GM21381 (cell line): ENCODE data around the gene APOD.
"Not testable (repeated sequence)": the region's sequence is repeated elsewhere in the genome, so short reads cannot be mapped to it uniquely, and the experiment has no call there.

Source experiments
- ATAC-seq: cut with Tn5 transposase; IDR thresholded peaks from one replicate; pipeline ENCODE4 v1.9.1; 2021; ENCODE audit warnings: mild to moderate bottlenecking, moderate library complexity; ENCODE audit not compliant: unreplicated experiment

APOD gene

DNA sequence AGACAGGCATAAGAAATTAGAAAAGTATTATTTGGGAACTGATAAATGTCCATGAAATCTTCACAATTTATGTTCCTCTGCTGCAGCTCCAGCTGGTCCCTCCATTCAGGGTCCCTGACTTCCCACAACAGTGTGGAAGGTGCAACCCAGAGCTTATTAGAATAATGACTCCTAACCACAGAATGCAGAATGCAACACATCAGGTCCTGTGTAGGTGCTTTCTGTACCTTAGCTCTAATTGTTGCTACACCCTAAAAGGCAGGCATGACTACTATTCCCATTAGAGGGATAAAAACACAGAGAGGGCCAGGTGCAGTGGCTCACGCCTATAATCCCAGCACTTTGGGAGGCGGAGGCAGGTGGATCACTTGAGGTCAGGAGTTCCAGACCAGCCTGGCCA, 6.6 kb upstream of the APOD start:
- ATAC-seq = not testable (repeated sequence)

GRCh38 chr3:195589796-195590195, 6.1 kb upstream of the APOD start:
- not testable (repeated sequence) for ATAC-seq

- no peak for ATAC-seq
Measured at GRCh38 chr3:195587824-195588223, 4.1 kb upstream of the APOD start.

DNA sequence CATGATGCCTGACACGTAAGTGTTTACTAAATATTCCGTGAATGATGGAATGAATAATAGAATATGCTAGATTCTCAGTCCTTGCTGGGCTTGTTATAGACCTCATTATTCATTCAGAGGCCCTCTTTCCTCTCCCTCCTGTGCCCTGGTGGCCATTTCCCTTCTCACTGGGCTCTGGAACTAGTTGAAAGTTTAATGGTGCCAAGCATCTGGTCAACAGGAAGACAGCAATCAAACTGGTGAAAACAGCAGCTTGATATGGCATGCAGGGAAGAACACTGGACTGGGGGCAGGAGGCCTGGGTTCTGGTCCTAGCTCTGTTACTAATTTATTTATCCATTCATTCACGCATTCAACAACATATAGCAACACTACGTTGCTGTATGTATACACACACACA, 3.7 kb upstream of the APOD start:
- no peak for ATAC-seq

DNA sequence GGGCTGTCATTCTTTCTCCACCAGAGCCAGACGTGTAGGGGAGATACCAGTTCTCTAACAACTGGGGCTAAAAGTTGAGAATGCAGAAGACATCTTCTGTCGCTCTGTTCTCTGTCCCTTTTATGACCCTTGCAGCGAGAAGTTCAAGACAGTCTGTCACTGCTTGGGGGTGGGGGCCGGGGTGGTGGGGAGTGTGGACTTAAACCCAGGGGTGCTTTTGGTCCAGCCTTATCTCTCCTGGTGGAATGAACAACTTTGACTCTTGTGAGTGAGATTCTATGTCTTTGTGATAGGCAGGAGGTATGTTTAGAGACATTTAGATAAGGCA, 767 bp upstream of the APOD start:
- ATAC-seq = no peak

DNA sequence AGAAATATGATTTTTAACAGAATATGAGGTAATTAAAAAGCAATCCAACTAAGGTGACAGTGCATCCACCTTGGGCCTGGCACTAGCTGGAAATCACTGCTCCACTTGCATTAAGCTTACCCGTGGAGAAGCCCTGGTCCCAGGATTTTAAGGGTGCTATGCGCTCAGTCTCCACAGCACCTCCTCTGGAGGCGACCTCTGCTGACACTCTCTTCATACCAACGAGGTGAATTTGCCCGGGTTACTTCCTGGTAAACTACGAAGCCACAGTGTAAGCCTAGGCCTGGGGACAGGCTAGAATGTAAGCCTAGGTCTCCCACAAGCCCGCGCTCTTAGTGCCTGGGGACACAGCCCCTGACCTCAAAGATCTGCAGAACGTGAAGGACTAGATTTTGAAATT, 793 bp downstream of the APOD start:
- no peak for ATAC-seq

- no peak for ATAC-seq
Measured at GRCh38 chr3:195580744-195581443, 2.8 kb downstream of the APOD start.

DNA sequence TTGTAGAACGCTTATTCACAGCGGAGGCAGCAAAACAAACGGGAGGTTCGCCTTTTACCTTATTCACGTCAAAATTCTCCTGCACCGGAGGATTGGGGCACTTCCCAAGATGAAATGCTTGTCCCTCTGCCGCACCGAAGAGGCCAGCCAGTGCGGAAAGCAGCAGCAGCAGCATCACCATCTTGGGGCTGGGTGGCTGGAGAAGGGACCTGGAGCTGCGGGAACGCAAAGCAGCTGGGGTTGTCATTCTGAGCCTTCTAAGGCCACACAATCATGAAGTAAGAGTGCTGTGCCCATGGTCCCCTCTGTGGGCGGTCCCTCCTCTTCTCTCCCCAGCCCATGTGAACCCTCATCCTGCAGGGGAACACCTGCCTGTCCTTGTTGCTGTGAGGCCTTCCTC, 4.5 kb downstream of the APOD start:
- ATAC-seq = no peak

DNA sequence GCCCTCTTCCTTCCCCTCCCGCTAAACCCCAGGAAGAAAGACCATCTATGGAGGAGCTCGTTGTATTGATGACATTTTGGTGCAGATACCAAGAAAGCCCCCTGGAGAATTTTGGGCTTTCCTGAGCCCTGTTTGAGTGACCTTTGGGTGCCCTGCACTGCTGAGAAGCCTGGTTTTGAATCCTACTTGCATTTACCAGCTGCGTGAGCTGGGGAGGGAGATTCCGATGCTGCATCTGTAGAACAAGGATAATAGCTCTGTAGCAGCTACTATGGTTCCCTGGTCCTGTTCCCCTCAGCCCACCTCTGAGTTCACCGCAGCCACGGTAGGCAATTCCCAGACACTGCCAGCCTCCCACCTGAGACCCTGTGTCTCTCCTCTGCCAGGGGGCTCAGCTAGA, 5.2 kb downstream of the APOD start:
- ATAC-seq = no peak

DNA sequence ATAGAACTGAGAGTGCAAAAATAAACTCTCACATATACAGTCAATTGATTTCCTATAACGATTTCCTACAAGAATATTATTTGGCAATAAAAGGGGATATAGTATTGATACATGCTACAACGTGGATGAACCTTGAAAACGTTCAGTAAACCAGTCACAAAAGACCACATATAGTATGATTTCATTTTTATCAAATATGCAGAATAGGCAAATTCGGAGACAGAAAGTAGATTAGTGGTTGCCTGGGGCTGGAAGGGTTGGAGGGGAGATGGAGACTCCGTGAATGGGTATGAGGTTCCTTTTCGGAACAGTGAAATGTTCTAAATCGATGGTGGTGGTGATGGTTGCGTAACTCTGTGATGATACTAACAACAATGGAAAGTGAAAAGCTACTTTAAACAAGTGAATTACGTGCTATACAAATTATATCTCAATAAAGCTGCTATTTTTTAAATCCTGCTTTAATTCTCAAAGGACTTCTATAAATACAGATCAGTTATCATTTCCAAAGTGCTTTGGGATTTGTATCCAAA, 6.0 kb downstream of the APOD start:
- no peak for ATAC-seq

- no peak for ATAC-seq
Measured at GRCh38 chr3:195574497-195575304, 9.0 kb downstream of the APOD start.

DNA sequence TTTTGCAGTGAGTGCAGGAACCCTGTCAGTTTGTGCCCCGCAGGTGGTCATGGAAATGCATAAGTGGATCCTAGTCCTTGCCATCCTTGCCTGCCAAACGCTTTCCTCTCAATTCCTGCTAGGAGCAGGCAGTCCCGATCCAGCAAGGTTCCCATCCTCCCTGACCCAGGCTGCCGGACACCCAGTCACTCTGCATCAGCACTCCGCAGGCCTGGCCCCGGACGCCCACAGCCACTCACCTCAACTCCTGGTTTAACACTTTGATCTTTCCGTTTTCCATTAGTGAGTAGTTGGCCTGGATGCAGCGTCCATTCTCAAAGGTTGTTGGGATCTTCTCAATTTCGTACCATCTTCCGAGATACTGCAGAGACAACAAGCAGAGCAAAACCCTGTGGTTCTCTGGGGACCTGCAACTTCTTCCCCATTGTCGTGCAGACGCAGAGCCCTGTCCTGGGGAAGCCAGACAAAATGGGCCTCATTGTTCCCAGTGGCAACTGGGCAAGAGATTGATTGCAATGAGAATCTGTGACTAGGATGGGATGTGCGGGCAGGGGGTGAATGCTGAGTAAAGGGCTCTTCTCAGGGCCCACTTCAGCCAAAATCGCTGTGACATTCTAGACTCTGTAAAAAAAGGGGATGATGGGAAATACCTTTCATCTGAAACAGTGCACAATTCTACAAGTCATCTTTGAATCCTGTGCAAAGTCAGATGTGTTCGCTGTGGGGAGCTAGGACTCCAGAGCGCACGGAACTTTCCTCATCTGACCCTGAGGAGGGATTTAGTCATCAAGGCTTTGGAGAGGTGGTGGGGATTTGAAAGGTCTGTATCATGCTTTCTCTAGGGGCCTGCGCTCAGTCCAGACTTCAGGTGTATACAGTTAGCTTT, 9.9 kb downstream of the APOD start:
- ATAC-seq = no peak

GRCh38 chr3:195571361-195571760, 12.4 kb downstream of the APOD start:
- no peak for ATAC-seq

DNA sequence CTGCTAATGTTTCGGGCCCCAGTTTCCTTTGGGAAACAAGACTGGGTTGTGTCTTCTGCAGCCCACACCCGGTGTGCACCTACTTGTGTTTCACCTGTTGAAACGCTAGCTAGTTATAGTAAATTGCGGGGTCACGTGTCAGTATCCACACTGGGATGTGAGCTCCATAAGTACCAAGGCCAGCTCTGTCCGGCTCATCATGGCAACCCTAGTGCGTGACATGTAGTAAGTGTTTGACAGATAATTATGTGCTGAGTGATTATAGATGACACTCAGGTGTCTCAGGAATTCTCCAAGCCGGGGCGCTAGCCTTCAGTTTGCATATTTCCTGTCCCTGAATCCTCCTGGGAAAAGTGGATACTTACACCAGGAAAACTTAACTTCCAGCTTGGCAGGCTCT, 12.8 kb downstream of the APOD start:
- ATAC-seq = no peak

GRCh38 chr3:195570344-195570743, 13.4 kb downstream of the APOD start:
- ATAC-seq = no peak

- no peak for ATAC-seq
Measured at GRCh38 chr3:195568630-195569029, 15.1 kb downstream of the APOD start.

- ATAC-seq = no peak
Measured at GRCh38 chr3:195566797-195567196, 16.9 kb downstream of the APOD start.

- ATAC-seq = no peak
Measured at GRCh38 chr3:195565716-195566115, 18.0 kb downstream of the APOD start.

DNA sequence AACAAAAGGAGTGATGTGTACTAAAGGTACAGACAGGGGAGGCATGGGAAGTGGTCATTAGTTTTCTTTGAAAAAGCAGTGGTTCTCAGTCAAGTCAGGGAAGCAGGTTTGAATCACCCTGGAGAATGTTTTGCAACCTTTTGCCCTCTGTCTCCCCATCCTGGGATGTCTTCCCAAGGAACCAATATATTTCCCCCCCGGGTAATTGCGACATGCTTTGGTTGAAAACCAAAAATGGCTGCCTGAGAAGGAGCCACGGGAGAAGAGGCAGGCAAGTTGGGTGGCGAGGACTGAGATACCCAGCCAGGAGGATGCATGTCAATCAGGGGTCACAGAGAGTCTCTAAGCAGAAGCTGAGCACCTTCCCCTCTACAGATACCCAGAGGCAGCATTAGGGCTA, 20.4 kb downstream of the APOD start:
- ATAC-seq = no peak

- no peak for ATAC-seq
Measured at GRCh38 chr3:195559723-195560409, 23.9 kb downstream of the APOD start.

DNA sequence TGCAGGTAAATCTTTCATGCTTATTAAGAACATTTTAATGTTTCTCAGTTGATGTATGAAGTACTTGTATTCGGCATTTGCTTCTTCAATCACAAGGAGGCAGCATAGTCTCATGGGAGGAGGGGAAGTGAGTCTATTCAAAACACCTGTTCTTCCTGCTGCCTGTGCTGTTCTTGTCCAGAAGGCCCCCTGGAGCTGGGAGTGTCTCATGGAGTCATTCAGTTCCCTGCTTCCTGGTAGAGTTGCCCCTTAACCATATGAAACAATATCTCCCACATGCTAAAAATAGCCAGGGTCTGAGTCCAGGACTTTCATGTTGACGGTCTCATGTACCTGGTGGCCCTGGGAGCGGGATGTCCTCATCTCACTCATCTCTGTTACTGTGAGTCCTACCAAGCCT, 25.1 kb downstream of the APOD start:
- ATAC-seq = no peak
